Measurements from ENCODE around the gene COG7. TPM values are rescaled to one million over a fixed set of nuclear protein-coding genes. Genes with fewer than 3 reads are reported as not detected.

Gene COG7
- total RNA-seq (2022; extraction: Qiagen RNA extraction): 14.6 to 19.6 TPM (median 17.6 TPM) in 5 replicates

DNA sequence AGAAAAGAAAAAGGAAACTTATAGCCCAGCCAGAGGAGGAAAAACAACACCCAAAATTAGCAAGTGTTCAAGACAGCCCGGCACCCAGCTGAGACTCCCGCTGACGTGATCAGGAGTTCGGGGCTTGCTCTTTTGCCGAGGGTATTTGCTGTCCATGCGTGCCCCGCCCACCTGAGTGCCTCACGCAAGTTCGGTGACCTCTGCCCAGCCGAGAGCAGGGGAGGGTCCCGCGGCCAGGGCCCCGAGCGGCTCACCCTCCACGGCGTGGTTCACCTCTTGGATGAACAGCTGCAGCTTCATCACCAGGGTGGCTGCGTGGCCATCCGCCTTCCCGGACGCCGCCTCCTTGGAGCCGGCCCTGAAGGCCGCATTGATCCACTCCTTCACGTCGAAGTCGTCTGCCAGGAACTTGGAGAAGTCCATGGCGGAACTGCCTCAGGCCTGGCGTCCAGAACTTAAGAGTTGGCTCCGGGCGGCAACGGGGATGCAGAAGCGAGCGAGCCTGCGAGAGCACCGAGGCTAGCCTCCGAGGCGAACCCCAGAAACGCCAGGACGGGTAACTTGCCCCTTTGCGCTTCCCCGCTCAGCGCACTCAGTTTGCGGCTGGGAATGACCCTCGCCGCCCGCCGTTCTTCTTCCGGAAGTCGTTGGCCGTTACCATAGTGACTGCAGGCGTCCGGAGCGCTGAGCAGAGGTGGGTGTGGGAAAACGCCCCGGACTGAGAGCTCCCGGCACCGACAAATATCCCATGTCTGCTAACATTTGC, at the start of gene COG7:
Gene COG7 (minus strand): TSS at position 618 of the 766 bp plus-strand sequence. CDS start 195 bp downstream, at position 423.

Other genes starting within 250 kb of the COG7 start
- 0.18 to 0.37 TPM (median 0.22 TPM) in 4 of 5 replicates, not detected in the other for gene SCNN1B, start 150.9 kb downstream of the COG7 start, total RNA-seq (2022; extraction: Qiagen RNA extraction)
- 24.1 to 31.6 TPM (median 29.5 TPM) in 5 replicates for gene GGA2, start 57.3 kb upstream of the COG7 start, total RNA-seq (2022; extraction: Qiagen RNA extraction)
- gene EARS2, start 104.2 kb upstream of the COG7 start, total RNA-seq (2022; extraction: Qiagen RNA extraction): 24.0 to 34.1 TPM (median 31.5 TPM) in 5 replicates
- 44.5 to 54.5 TPM (median 51.4 TPM) in 5 replicates for gene UBFD1, start 104.5 kb upstream of the COG7 start, total RNA-seq (2022; extraction: Qiagen RNA extraction)
- 169 to 208 TPM (median 180 TPM) in 5 replicates for gene NDUFAB1, start 143.1 kb upstream of the COG7 start, total RNA-seq (2022; extraction: Qiagen RNA extraction)
- 11.4 to 12.0 TPM (median 11.7 TPM) in 5 replicates for gene PALB2, start 188.1 kb upstream of the COG7 start, total RNA-seq (2022; extraction: Qiagen RNA extraction)
- gene DCTN5, start 188.3 kb upstream of the COG7 start, total RNA-seq (2022; extraction: Qiagen RNA extraction): 67.6 to 75.4 TPM (median 72.2 TPM) in 5 replicates
- 150 to 186 TPM (median 167 TPM) in 5 replicates for gene PLK1, start 225.7 kb upstream of the COG7 start, total RNA-seq (2022; extraction: Qiagen RNA extraction)

All from A549 treated with CORT108297 at 1 μM for 4 hours (cell line).